Measurements from ENCODE around the gene MYH14.
"Not testable (repeated sequence)": the region's sequence is repeated elsewhere in the genome, so short reads cannot be mapped to it uniquely, and the experiment has no call there.

GRCh38 chr19:50347089-50347581 is 143.7 kb downstream of the MYH14 start:
- TF ChIP-seq CTCF (conservative IDR thresholded peaks at IDR 0.05); ZFX (IDR thresholded peaks at IDR 0.05): not testable (repeated sequence)
